ENCODE results near the gene PSMD8. TPM values are rescaled to one million over a fixed set of nuclear protein-coding genes. Genes with fewer than 3 reads are reported as not detected.

The PSMD8 gene
- total and polyA plus RNA-seq, 4 donors: 89.3 to 134 (median 119) TPM

GRCh38 chr19:38333245-38333644, 41.1 kb upstream of the PSMD8 start:
- Histone ChIP-seq H3K27ac (ENCODE audit: low read depth in 1 of 2, low read length in 2 of 2) (no peak overlapping the region), H3K36me3 (ENCODE audit: control insufficient read depth in 4 of 4, insufficient read depth in 3 of 4, low read depth in 1 of 4, low read length in 3 of 4) (no peaks in the 10 kb centered on the region), H3K9me3 (ENCODE audit: control insufficient read depth in 4 of 4, low read length in 3 of 4) (no peaks in the 10 kb centered on the region), H3K4me3 (ENCODE audit: low read depth in 1 of 3, low read length in 3 of 3) (no peak overlapping the region), H3K27me3 (ENCODE audit: control insufficient read depth in 4 of 4, insufficient read depth in 4 of 4, low read length in 3 of 4) (no peaks in the 10 kb centered on the region), H3K4me1 (ENCODE audit: control insufficient read depth in 4 of 4, insufficient read depth in 4 of 4, low read length in 3 of 4) (peaks cover 3 to 15% (median 4%) of the 10 kb centered on the region in 4 donors), H3K9ac (ENCODE audit: low read depth in 1 of 2, low read length in 2 of 2) (no peak overlapping the region)
- TF ChIP-seq REST (IDR thresholded peaks at IDR 0.05) (no peak), ZBTB33 (IDR thresholded peaks at IDR 0.05) (no peak), YY1 (IDR thresholded peaks at IDR 0.05) (no peak), RXRA (IDR thresholded peaks at IDR 0.05) (no peak), JUND (IDR thresholded peaks at IDR 0.05) (no peak), TAF1 (conservative IDR thresholded peaks at IDR 0.05) (no peak)
- WGBS: 85% methylated on average over 9 of the region's 9 CpGs
- no peak for DNase-seq (ENCODE audit: low spot score)

- H3K36me3 ChIP-seq (ENCODE audit: control insufficient read depth in 4 of 4, insufficient read depth in 3 of 4, low read depth in 1 of 4, low read length in 3 of 4): no peaks in the 10 kb centered on the region
- DNase-seq (ENCODE audit: low spot score): peak; percentile 92
- peaks cover 3 to 15% (median 4%) of the 10 kb centered on the region in 4 donors for H3K4me1 ChIP-seq (ENCODE audit: control insufficient read depth in 4 of 4, insufficient read depth in 4 of 4, low read length in 3 of 4)
- H3K27ac ChIP-seq (ENCODE audit: low read depth in 1 of 2, low read length in 2 of 2): peak overlapping the region; percentile 91 to 94
- H3K9ac ChIP-seq (ENCODE audit: low read depth in 1 of 2, low read length in 2 of 2): peak overlapping the region; percentile 1 to 37
- no peaks in the 10 kb centered on the region for H3K27me3 ChIP-seq (ENCODE audit: control insufficient read depth in 4 of 4, insufficient read depth in 4 of 4, low read length in 3 of 4)
- peak overlapping the region; percentile 71 to 94 (median 84) for H3K4me3 ChIP-seq (ENCODE audit: low read depth in 1 of 3, low read length in 3 of 3)
- WGBS: under 1% methylated on average over 52 of the region's 52 CpGs
- no peaks in the 10 kb centered on the region for H3K9me3 ChIP-seq (ENCODE audit: control insufficient read depth in 4 of 4, low read length in 3 of 4)
- TF ChIP-seq SP1 (IDR thresholded peaks at IDR 0.05): peak; percentile 42
- no peak for TF ChIP-seq HNF4G (IDR thresholded peaks at IDR 0.05)
- TF ChIP-seq HNF4A (conservative IDR thresholded peaks at IDR 0.05): peak; percentile 34 to 54
- no peak for TF ChIP-seq FOXA1 (IDR thresholded peaks at IDR 0.05)
- no peak for TF ChIP-seq CTCF (IDR thresholded peaks at IDR 0.05; ENCODE audit: low read depth, low read length, missing input control)
- TF ChIP-seq YY1 (IDR thresholded peaks at IDR 0.05): peak; percentile 62
- TF ChIP-seq RXRA (IDR thresholded peaks at IDR 0.05): peak; percentile 30 to 36
- TF ChIP-seq MAX (IDR thresholded peaks at IDR 0.05): no peak
- TF ChIP-seq REST (IDR thresholded peaks at IDR 0.05): peak; percentile 42
- TF ChIP-seq ZBTB33 (IDR thresholded peaks at IDR 0.05): no peak
- no peak for TF ChIP-seq NR2F2 (IDR thresholded peaks at IDR 0.05)
- no peak for TF ChIP-seq EGR1 (IDR thresholded peaks at IDR 0.05; ENCODE audit: low read depth in 2 of 2)
- TF ChIP-seq ATF3 (IDR thresholded peaks at IDR 0.05): no peak
- TF ChIP-seq GABPA (IDR thresholded peaks at IDR 0.05 in 1 of 2, conservative IDR thresholded peaks at IDR 0.05 in 1 of 2): peak in 1 of 2 donors; percentile 74
- peak in 1 of 2 donors; percentile 12 for TF ChIP-seq JUND (IDR thresholded peaks at IDR 0.05)
- TF ChIP-seq TAF1 (conservative IDR thresholded peaks at IDR 0.05): no peak
- TF ChIP-seq RAD21 (IDR thresholded peaks at IDR 0.05): peak in 1 of 2 donors; percentile 30
These were observed 38.3 kb upstream of the PSMD8 start for GRCh38 chr19:38335949-38336637.

All from liver (tissue), 9 donors.